Type B pancreatic cell (in vitro differentiated cells): ENCODE results near the gene TPTE2. TPM values are rescaled to one million over a fixed set of nuclear protein-coding genes. Genes with fewer than 3 reads are reported as not detected.

Source experiments
- DNase-seq: peaks from one replicate; pipeline ENCODE4 v3.0.0; 2021; ENCODE audit warnings: mixed read lengths; ENCODE audit not compliant: unreplicated experiment; ENCODE audit errors: extremely low spot score
- H3K27ac Mint-ChIP-seq: 2 replicates; pipeline ENCODE4 v1.8.0; 2021; ENCODE audit warnings: mild to moderate bottlenecking, mixed read lengths
- H3K27me3 Mint-ChIP-seq: 2 replicates; pipeline ENCODE4 v1.8.0; 2021; ENCODE audit warnings: mixed read lengths
- H3K36me3 Mint-ChIP-seq: 2 replicates; pipeline ENCODE4 v1.8.0; 2021; ENCODE audit warnings: mixed read lengths
- H3K4me1 Mint-ChIP-seq: one replicate; pipeline ENCODE4 v1.8.0; 2021; ENCODE audit warnings: mixed read lengths; ENCODE audit not compliant: unreplicated experiment
- H3K4me3 Mint-ChIP-seq: 2 replicates; pipeline ENCODE4 v1.8.0; 2021; ENCODE audit warnings: mild to moderate bottlenecking, mixed read lengths
- H3K9me3 Mint-ChIP-seq: 2 replicates; pipeline ENCODE4 v1.8.0; 2021; ENCODE audit warnings: mixed read lengths
- total RNA-seq: library from RNA; stranded (reverse); gene quantifications from 2 replicates; pipeline ENCODE4 v1.2.1, GENCODE V29; 2021; ENCODE audit warnings: low replicate concordance
- TF ChIP-seq, protein P1 (sequence below): fragments of 200-600 bp; sonication (generic); conservative IDR thresholded peaks from 2 replicates; pipeline ENCODE4 v1.5.0; 2021; ENCODE audit warnings: antibody characterized with exemption, mild to moderate bottlenecking

TPTE2 gene
- total RNA-seq, 1 donor from 2014 or later: not detected

- DNase-seq: peak; percentile 78
- Mint-ChIP-seq H3K4me3 (peak overlapping the region; percentile 84), H3K9me3 (peaks cover 9% of the 10 kb centered on the region), H3K27me3 (peaks cover 5% of the 10 kb centered on the region), H3K27ac (peak overlapping the region; percentile 53), H3K4me1 (peaks cover 3% of the 10 kb centered on the region), H3K36me3 (peaks cover 20% of the 10 kb centered on the region)
- TF ChIP-seq, protein P1, sequence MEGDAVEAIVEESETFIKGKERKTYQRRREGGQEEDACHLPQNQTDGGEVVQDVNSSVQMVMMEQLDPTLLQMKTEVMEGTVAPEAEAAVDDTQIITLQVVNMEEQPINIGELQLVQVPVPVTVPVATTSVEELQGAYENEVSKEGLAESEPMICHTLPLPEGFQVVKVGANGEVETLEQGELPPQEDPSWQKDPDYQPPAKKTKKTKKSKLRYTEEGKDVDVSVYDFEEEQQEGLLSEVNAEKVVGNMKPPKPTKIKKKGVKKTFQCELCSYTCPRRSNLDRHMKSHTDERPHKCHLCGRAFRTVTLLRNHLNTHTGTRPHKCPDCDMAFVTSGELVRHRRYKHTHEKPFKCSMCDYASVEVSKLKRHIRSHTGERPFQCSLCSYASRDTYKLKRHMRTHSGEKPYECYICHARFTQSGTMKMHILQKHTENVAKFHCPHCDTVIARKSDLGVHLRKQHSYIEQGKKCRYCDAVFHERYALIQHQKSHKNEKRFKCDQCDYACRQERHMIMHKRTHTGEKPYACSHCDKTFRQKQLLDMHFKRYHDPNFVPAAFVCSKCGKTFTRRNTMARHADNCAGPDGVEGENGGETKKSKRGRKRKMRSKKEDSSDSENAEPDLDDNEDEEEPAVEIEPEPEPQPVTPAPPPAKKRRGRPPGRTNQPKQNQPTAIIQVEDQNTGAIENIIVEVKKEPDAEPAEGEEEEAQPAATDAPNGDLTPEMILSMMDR: peak; percentile 70
Observed at GRCh38 chr13:19601749-19602725, 40.7 kb upstream of the TPTE2 start.

DNA sequence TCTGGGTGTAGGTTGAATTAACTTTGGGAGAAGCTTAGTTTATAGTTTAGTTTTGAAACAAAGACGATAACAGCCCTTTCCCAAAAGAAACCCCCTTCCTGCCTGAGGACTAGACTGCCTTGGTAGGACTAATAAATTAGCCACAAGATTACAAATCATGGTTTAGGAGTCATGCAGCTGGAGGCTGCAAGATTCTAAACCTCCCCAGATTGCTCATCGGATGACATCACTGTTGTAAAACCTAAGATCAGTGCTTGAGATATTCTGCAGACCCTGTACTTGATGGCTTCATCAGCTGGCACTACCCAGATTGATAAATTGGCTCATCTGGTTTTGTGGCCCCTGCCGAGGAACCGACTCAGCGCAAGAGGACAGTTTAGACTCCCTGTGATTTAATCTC is 36.2 kb upstream of the TPTE2 start:
- Mint-ChIP-seq H3K9me3 (no peaks in the 10 kb centered on the region), H3K27ac (no peak overlapping the region), H3K4me1 (no peaks in the 10 kb centered on the region), H3K4me3 (no peak overlapping the region), H3K36me3 (no peaks in the 10 kb centered on the region), H3K27me3 (no peaks in the 10 kb centered on the region)
- DNase-seq: no peak
- TF ChIP-seq, protein P1: no peak

- Mint-ChIP-seq H3K27me3 (no peaks in the 10 kb centered on the region), H3K4me1 (no peaks in the 10 kb centered on the region), H3K27ac (no peak overlapping the region), H3K36me3 (no peaks in the 10 kb centered on the region), H3K9me3 (no peaks in the 10 kb centered on the region), H3K4me3 (no peak overlapping the region)
- no peak for DNase-seq
- TF ChIP-seq, protein P1: no peak
Observed at GRCh38 chr13:19596960-19597361, 35.6 kb upstream of the TPTE2 start.

- TF ChIP-seq, protein P1: no peak
- Mint-ChIP-seq H3K4me3 (no peak overlapping the region), H3K9me3 (no peaks in the 10 kb centered on the region), H3K4me1 (no peaks in the 10 kb centered on the region), H3K27ac (no peak overlapping the region), H3K27me3 (no peaks in the 10 kb centered on the region), H3K36me3 (no peaks in the 10 kb centered on the region)
- DNase-seq: no peak
Observed at GRCh38 chr13:19596086-19596485, 34.8 kb upstream of the TPTE2 start.

DNA sequence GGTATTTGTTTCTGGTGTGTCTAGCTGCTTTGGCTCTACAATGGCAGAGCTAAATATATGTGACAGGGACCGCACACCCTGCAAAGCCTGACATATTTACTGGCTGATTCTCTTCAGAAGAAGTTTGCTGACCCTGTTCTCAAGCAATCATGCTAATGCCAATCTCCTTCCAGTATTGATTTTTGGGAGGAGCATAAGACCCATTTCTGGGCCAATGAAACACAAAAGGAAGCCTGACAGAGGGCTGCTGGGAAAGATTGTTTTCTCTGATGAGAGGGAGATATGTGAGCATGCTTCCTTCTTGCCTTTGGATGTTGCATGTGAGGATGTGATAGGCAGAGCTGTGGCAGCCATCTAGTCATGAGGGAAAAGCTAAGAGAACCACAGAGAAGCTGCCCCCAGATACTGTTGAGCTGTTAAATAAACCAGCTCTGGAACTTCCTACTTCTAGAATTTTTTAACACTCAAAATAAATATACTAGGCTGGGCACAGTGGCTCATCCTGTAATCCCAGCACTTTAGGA is 31.4 kb upstream of the TPTE2 start:
- no peaks in the 10 kb centered on the region for H3K27me3 Mint-ChIP-seq
- H3K9me3 Mint-ChIP-seq: no peaks in the 10 kb centered on the region
- no peak overlapping the region for H3K27ac Mint-ChIP-seq
- H3K4me1 Mint-ChIP-seq: no peaks in the 10 kb centered on the region
- TF ChIP-seq, protein P1: no peak
- H3K36me3 Mint-ChIP-seq: no peaks in the 10 kb centered on the region
- DNase-seq: no peak
- no peak overlapping the region for H3K4me3 Mint-ChIP-seq
